Measurements from ENCODE around the gene RGS16.

The RGS16 gene

DNA sequence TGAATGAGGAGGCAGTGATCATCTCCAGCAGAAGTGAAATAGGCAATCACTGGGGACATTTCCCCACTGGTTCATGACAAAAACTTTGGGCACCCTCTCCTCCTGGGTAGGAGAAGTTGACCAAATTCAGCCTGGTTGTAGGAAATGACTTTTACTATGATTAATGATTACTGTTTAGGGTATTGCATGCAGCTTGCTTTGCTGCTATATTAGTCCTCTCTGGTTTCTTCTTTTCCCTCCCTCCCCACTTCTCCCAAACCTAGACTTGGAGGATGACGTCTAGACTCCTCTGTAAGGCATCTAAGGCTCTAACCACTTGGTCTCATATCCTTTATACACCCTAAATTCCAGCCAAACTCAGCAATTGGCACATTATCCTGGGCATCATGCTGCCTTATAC is 3.4 kb upstream of the RGS16 start:
- DNase-seq = no peak

DNA sequence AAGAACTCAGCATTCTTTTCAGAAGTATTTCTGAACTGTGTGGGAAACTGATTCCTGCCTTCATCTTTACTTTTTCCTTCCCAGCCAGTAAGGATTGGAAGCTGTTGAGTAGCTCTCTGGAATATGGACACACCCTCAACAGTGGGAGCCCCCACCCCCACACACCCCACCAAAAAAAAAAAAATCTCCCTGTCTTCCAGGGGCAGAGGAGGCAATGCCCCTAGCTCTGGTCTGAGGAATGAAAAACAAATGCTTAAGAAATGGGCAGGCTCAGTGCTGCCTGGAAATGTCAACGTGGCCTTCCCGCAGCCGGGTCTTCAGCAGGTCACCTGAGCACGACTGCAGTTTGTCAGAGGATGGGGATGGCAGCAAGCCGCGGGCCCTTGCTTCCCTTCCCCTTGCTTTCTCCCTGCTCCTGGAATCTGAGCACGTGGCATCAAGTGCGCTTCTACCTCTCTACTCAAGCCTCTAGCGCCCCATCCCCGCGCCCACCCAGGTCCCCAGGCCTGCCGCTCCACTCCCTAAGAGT is 479 bp downstream of the RGS16 start:
- DNase-seq = no peak

DNA sequence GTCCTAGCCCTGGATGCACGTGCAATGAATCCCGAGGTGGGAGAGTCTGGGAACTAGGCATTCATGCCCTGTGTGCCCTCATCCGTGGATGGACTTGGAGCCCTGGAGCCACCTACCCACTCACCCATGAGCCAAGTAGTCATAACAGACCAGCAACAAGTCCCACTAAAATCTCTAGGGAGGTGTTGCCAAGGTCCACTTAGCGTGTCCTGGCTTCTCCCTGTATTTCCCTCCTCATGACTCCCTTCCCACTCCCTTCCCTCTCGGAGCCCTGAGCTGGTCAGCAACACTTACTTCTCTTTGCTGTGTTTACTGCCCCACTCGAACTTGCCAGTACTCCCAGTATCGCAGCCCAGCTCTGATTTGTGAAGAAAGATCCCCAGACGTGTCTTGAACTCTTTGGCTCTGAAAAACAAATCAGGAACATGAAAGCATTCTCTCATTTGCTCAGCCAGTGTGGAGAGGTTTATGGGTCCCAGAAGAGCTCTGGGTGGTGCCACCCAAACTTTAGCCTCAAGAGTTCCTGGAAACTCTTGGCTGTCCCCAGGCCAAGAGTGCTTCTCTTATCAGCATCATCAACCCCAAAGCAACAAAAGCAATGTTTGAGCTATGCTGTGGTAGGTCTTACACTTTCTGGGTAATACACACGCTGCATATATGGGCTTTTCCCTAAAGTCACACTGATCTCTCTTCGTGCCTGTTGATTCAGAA is 1.1 kb downstream of the RGS16 start:
- peak in 1 of 2 experiments; percentile 18 for DNase-seq

DNA sequence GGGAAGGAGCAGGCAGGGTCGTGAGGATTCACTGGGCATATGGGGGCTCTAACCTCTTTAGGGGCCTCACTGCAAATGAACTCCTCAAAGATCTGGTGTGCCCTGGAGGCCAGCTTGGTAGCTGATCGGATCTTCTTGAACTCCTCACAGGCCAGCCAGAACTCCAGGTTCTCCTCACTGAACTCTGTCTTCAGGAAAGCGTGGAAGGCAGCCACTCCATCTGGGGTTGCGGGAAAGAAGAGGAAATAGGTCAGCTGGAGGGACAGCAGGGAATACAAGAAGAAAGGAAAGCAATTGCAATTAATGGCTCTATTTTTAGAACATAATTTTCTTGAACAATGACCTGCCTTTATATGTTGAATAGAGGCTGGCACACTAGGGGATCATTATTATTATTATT is 2.3 kb downstream of the RGS16 start:
- DNase-seq = no peak

DNA sequence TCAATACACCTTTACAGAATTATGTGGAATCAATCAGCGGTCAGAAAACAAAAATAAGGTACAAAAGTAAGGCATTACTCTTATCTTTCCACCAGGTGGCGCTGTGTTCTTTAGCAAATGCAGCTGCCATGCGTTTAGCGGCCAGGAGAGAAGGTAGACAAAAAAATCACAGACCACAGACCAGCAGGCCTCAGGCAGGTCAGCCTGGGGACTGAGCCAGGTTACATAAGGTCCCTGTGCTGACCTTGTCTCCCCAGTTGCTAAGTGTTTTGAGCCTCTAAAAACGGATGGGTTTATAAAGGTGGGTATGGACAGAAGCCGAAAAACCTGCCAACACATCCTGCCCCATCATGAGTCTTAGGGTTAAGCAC is 2.8 kb downstream of the RGS16 start:
- DNase-seq = peak; percentile 85 to 87

DNA sequence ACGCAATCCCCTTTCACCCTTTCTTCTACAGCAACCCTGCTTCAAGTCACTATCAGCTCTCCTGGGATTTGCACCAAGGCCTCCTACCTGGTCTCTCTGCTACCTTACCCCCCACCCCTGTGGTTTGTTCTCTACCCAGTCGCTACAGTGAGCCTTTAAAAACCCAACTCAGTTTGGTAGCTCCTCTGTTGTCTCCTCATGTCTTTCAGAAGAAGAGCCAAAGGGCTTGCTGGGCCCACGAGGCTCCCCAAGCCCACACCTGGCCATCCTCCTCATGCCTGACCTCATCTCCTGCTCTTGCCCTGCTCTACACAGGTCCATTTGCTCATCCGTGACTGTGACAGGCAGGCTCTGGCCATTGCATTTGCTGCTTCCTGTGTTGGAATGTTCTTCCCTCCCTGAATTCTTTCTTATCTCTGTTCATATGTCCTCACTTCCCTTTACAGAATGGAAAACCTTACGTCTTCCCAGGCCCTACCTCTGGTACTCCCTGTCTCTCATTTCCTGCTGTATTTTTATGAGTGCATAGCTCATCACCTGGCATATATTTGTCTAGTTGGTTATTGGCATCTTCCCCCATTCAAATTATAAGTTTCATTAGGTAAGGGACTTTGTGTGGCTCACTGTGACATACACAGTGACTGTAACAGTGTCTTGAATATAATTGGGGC is 3.3 kb downstream of the RGS16 start:
- DNase-seq = no peak

DNA sequence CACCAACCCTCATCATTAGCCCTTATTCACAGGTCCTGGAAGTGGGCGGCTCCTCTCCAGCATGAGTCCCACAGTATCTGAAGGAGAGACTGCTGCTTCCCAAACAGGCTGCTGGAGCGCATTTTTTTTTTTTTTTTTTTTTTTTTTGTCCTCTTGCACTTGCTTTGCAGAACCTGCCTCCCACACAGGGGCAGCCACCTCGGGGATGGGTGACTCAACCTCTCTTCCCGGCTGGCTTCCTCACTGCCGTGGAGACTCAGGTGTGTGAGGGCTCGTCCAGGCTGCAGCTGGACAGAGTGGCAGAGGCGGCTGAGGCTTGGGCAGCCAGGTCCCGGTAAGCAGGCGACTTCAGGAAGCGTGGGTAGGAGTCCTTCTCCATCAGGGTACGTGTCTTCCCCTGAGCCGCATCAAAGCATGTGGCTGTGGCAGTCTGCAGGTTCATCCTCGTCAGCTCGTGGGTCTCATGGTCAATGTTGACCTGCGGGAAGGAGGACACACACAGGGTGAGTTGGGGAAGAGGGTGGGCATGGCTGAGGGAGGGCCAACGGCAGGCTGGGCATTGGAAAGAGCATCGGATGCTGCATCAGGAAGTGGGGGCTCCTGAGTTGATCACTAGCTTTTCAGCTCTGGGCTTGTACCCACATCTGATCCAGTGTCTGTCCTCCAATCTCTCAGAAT is 4.0 kb downstream of the RGS16 start:
- DNase-seq = no peak

DNA sequence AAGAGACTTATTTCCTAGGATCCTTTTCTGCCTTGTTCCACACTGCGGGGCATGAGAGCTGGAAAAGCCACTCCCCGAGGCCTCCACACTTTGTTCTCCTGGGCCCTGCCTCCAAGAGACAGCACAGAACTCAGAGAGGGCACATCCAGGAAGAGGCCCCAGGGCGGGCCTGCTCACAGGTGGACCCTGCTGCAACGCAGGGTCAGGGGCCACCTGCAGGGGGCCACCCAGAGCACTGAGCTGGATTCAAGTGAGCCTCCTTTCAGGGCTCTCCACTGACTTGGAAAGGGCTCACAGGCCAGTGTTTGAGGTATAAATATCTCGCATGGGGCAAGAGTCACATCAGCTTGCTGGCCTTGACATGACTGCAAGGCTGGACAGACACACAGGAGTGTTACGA is 4.8 kb downstream of the RGS16 start:
- peak in 1 of 2 experiments; percentile 10 for DNase-seq

DNA sequence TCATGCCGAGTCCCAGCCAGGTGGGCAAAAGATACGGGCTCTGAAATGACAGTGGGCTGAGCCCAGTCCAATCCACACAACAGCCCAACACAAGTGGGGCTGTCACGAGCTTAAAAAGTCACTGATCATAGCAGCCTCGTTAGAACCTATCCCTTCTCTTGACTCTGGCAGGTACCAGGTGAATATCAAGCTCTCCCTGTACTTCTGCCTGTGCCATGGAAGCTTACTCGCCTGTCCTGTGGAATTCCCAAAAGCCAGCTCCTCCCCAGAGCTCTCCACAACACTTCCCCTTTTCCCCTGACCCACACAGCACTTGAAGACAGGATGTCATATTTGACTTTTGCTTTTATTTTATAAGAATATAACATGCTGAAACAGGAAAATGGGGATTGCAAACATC is 5.9 kb downstream of the RGS16 start:
- DNase-seq = no peak

DNA sequence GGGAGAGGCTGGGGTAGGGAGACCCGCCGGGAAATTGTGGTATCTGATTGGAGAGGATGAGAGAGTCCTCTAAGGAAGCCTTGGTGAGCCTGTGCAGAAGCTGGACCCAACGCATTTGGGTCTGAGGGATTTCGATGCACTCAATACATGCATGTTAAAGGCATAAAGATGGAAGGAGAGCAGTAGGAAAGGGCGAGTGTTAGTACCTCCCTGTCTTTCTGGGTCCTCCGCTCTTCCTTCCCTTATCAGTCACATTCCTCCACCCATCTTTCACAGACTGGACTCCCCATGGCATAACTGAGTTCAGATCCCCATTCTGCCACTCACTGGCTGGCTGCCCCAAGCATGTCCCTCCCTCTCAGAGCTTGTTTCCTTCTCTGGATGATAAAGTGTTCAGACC is 7.3 kb downstream of the RGS16 start:
- DNase-seq = no peak

DNA sequence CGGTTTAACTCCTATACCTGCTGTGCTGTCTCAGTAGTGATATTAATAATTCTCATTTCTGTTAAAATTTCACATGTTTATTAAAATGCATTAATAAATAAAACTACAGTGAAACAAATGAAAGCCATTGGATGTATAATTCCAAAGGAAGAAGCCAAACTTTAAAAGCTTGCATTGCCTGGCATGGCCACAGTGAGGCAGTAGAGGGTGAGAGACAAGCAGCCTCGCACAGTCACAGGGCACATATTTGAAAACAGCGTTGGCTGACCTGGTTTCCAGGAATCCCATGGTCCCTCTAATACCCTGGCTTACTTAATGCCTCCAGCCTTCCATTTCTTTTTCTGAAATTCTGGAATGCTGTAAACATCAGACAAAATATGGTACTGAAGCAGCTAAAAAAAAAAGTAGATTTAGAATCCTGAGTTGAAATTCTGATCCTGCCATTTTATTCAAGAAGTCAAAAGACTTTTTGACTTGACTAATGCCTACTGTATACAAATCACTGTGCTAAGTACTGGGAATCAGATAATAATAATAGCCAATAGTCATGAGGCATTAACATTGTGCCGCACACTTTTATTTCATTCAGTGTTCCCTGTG is 8.4 kb downstream of the RGS16 start:
- peak; percentile 30 to 80 for DNase-seq

DNA sequence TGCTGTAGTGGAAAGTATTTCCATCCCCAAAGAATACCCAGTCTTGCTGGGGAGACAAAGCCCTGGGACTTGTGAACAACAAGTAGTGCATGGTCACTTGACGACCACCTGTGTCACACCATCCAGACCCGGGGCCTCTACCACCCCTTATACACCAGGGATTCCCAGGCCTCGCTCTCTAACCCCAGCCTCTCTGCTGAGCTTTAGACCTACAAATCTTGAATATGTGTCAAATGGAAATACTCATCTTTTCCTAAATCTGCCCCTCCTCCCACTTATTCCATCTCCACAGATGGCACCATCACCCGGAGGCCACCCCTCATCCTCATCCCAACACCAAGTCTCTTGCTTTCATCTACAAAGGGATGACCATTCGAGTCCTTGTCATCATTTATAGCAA is 14.3 kb downstream of the RGS16 start:
- no peak for DNase-seq

DNA sequence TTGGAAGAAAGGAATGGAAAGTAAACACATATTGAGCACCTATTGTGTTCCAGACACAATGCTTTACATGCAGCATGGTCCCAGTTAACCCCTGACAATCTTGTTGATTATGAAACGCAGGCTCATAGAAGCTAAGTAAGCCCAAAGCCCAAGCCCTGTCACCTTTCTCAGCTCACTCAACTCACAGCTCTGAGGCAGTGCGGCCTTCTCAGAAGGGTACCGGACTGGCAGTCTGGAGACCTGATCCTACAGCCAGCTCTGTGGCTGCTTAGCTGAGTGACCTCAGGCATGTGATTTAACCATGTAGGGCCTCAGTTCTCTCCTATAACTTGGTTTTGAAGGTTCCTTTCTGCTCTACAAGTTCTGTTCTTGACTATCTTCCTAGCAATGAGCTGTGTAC is 14.7 kb downstream of the RGS16 start:
- DNase-seq = no peak

DNA sequence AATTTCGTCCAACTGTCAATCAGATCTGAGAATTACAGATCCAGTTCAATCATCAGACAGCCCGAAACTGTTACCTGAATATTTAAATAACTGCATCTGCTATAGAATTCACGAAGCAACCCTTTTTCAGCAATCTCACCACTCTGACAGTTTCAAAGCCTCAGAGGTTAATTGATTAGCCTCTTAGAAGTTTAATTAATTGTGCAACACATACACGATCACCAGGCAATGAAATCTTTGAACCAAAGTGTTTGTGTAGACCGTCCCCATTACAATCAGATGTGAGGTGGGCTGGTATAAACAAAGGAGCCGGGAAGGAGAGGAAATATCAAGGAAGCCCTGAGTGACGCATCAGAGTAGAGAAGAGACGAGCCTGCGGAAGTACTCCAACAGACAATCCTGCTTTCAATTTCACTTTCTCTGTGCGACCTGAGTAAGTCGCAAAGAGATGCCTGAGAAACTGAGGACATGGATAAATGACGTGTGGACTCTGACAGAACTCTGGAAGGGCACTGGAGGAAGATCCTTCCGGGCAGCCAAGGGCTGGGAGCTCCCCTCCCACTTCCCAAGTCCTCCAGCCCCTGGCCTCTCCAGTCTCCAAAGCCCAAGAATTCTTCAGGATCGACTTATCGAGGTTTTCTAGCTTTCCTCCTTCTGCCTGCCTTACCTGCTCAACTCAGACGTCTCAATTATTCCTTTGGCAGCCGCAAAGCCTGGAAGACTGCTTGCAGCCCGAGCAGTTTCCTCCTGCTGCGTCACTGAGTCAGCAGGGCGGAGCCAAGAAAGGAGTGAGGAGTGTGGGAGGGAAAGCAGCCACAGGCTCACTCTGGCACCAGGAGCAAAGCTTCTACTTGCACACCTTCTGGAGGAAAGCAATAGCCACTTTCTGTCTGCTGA is 15.4 kb downstream of the RGS16 start, which contains the start of gene RNASEL:
Gene RNASEL (minus strand): TSS at position 757 of the 897 bp plus-strand sequence. CDS start 2,450 bp downstream, outside the sequence.
- no peak for DNase-seq

DNA sequence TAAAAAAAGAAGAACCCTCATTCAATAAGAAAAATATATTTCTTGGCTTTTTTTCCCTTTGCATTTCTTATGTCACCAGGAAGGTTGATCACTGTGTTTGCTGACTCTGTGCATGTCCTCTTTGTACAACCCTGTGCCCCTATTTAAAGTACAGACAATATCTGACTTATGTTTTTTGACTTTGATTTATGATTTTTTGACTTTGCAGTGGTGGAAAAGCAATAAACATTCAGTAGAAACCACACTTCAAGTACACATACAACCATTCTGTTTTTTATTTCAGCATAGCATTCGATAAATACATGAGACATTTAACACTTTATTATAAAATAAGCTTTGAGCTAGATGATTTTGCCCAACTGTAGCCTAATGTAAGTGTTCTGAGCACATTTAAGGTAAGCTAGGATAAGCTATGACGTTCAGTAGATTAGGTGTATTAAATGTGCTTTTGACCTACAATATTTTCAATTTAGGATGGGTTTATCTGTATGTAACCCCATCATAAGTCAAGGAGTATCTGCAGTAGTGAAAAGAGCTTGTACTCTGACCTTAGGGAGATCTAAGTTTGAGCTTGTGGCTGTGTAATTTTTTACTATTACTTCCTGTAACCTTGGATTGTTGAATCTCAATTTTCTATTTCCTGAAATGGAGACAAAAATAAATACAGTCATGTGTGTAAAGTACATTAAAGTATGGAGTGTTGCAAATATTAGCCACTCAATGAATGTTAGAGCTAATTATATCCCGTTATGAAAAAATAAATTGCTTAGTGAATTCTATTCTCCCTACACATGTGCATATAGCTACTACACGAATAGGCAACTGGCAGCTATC is 16.3 kb downstream of the RGS16 start:
- DNase-seq = no peak

DNA sequence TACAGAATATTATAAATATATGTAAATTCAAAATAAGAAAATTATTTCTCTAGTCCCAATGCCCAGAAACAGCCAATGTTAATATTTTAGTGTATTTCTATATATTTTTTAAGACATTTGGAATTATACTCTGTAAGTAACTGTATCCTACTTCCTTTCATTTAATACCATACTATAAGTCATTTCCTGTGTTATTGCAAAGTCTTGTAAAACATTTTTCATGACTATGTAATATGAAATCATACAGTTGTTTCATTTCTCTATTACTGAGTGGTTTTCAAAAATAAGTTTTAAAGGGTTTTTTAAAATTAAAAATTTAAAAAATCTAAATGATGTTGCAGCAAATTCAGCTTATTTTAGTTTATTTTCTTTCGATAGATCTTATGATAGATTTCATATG is 17.1 kb downstream of the RGS16 start:
- DNase-seq = no peak

DNA sequence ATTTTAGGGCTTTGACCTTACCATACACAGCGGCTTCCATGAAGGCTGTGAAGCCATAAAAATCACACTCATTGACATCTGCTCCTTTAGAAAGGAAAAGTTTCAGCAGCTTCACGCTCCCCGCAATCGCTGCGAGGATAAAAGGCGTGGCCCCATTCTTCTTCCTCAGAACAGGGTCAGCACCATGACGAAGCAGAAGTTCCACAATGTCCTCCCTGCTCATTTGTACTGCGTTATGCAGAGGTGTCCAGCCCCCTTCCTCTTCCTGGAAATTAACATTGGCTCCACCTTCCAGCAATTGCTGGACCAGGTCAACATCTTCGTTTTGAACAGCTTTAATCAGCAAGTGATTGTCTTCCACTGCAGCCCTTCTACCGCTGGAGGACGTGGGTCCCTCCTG is 17.8 kb downstream of the RGS16 start:
- no peak for DNase-seq

DNA sequence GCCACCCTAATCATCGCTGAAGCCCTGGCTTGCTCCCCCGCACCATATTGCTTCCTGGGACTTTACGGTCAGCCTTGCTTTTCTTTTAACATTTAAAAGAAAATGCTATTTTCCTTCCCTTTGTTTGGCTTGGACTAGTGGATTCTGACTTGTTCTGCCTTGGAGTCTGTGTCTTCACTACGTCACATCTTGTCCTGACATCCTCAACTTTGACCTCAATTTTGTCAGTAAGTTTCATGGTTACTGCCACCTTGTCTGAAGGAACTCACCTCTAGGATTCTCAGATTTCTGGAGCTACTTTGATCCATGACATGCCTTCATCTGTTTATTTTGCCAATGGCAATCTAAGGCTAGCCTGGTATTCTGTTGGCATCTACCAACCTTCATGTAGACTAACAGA is 19.4 kb downstream of the RGS16 start:
- no peak for DNase-seq

DNA sequence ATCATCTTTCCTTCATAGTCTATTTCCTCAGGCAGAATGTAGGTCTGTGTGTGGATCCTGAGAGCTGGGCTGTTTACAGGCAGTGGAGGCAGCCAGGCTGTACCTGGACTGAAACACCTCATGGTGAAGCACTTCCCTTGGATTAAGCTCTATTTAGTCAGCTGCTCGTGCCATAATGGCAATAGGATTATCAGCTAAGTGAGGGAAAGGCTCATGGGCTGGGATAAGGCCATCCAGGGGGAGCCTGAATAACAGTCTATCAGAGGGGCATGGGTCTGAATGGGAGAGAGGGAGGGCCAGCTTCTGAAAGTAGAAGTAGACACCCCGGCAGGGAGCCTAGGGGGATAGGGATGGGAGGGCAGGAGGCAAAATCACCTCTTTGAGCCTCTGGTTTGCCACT is 23.5 kb downstream of the RGS16 start:
- DNase-seq = no peak

DNA sequence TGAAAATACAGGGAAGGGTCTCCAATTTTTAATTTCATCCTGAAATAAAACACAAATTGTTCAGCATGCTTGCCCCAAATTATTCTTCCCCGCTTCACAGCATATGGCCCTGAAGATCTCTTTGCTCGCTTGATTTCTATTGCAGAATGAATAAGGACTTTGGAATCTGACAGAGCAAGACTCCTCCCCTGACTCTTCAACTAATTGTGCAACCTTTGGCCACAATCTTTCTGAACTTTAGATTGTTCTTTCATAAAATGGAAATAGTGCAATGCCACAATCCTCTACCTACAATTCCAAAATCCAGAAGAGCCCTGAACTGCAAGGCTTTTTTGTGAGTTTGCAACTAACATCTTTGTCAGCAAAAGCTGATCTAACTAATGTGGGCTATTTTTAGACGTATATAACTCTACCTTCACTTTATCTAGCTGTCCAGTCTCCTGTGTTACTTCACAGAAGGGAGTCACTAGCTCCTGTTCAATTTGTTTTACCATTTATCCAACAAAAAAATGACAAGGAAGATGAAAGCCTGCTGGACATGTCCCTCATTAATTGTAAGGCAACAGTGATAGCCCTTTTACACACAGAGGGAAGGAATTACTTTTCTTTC is 28.5 kb downstream of the RGS16 start:
- no peak for DNase-seq

DNA sequence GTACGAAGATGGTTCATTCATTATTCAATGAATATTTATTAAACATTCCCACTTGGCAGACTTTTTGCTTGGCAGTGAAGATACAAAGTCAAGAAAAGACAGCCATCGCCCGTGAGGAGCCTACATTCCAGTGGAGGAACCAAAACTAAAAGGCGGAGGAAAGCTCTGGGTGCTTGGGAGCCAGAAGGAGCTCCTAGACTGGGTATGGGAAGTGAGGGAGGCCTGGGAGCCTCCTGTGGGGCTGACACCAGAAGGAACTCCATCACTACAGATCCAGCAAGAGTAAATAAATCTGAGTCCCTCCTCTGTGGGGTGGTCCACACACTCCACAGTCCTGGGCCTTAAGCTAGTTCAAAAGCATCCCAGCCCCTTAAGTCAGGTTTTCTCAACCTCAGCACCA is 30.0 kb downstream of the RGS16 start:
- no peak for DNase-seq
